Measurements from ENCODE around the gene ZDHHC16.
"Not testable (repeated sequence)": the region's sequence is repeated elsewhere in the genome, so short reads cannot be mapped to it uniquely, and the experiment has no call there.

The ZDHHC16 gene

DNA sequence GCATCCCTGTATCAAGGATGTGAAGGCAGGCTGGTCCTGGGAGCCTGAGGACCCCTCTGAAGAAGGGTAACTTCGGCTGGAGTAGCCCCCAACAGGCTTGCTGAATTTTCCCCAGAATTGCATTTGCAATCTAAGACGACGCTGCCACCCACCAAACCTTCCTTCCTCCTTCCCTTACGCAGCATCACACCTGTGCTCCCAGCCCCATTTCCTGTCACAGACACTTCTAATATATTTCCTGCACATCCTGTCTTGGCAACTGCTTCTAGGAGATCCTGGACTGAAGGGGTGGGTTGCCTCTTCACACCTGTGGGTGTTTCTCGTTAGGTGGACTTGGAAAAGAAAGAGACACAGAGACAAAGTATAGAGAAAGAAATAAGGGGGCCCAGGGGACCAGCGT lies 29.4 kb upstream of the ZDHHC16 start:
- no peak for DNase-seq (ENCODE audit: low read depth, low spot score)
- TF ChIP-seq, protein P1, sequence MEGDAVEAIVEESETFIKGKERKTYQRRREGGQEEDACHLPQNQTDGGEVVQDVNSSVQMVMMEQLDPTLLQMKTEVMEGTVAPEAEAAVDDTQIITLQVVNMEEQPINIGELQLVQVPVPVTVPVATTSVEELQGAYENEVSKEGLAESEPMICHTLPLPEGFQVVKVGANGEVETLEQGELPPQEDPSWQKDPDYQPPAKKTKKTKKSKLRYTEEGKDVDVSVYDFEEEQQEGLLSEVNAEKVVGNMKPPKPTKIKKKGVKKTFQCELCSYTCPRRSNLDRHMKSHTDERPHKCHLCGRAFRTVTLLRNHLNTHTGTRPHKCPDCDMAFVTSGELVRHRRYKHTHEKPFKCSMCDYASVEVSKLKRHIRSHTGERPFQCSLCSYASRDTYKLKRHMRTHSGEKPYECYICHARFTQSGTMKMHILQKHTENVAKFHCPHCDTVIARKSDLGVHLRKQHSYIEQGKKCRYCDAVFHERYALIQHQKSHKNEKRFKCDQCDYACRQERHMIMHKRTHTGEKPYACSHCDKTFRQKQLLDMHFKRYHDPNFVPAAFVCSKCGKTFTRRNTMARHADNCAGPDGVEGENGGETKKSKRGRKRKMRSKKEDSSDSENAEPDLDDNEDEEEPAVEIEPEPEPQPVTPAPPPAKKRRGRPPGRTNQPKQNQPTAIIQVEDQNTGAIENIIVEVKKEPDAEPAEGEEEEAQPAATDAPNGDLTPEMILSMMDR (IDR thresholded peaks at IDR 0.05; ENCODE audit: low read depth, low read length), result no peak
- no peak overlapping the region for H3K4me3 ChIP-seq (ENCODE audit: low read depth, low read length)
- in situ Hi-C loops (cut with HindIII; ENCODE audit: low sequenced_read_pairs), result no loop called here

GRCh38 chr10:97423757-97424098 lies 22.2 kb upstream of the ZDHHC16 start:
- in situ Hi-C loops (cut with HindIII; ENCODE audit: low sequenced_read_pairs); DNase-seq (ENCODE audit: low read depth, low spot score); H3K4me3 ChIP-seq (ENCODE audit: low read depth, low read length): not testable (repeated sequence)

DNA sequence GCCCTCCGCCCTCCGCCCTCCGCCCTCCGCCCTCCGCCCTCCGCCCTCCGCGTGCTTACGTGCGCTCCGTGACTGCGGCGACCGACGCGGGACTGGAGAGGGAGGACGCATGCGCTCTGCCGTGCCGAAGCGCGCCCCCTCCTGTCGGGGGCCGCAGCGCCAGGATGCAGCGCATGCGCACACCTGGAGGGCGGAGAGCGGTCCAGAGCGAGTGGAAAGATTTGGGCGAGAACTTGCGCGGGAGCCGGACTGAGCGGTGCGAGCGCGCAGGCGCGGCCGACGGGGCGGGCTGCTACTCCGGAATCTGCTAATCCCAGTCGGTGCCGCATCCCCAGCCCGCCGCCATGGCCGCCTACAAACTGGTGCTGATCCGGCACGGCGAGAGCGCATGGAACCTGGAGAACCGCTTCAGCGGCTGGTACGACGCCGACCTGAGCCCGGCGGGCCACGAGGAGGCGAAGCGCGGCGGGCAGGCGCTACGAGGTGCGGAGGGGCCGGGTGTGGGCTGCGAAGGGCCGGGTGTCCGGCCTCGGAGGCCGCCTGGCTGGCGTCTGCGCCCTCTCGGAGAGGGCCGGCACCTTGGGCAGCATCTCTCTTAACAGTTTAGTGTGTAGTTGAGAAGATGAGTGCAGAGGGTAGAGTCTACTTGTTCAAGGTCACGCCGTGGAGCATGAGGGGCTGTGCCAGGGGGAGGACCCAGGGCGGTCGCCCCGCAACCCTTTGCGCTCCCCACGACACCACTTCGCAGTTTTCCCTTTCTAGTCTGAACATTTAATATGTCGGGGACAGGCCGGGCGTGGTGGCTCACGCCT lies 19.8 kb upstream of the ZDHHC16 start, which contains the start of gene PGAM1:
Gene PGAM1 (plus strand): TSS at position 228 of the 812 bp plus-strand sequence. CDS start 117 bp downstream, at position 345.
- H3K4me3 ChIP-seq (ENCODE audit: low read depth, low read length), result peak within 1 kb of the TSS; percentile 93

DNA sequence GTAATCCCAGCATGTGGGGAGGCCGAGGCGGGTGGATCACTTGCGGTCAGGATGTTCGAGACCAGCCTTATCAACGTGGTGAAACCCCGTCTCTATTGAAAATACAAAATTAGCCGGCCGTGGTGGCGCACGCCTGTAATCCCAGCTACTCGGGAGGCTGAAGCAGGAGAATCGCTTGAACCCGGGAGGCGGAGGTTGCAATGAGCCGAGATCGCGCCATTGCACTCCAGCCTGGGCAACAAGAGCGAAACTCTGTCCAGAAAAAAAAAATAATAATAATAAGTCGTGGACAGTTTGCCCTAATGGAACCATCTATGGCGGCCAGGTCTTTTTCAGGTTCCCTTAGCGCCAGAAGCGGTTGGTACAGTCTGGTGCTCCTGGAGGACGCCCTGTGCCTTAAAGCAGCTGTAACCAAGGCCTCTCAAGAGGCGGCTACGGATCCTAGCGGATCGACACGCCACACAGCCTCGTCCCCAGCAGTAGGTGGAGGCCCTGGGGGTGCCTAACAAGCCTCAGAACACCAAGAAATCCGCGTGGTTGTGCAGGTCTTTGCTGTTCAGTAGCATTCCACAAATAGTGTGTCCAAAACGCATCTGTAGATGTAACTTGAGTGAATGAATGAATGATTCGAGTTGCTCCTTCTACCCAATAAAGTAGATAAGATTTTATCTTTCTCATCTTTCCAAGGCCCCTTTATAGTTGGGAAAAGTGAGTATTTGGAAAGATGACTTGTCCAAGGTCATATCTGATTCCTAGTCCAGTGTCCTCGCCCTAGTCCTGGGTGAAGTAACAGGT lies 19.0 kb upstream of the ZDHHC16 start:
- TF ChIP-seq, protein P1 (IDR thresholded peaks at IDR 0.05; ENCODE audit: low read depth, low read length), result no peak
- in situ Hi-C loops (cut with HindIII; ENCODE audit: low sequenced_read_pairs), result no loop called here
- peak overlapping the region; percentile 93 for H3K4me3 ChIP-seq (ENCODE audit: low read depth, low read length)
- DNase-seq (ENCODE audit: low read depth, low spot score), result peak; percentile 18

More for the DNA sequence above, 19.8 kb upstream of the ZDHHC16 start, which contains the start of gene PGAM1:
- in situ Hi-C loops (cut with HindIII; ENCODE audit: low sequenced_read_pairs), result no loop called here
- TF ChIP-seq, protein P1 (IDR thresholded peaks at IDR 0.05; ENCODE audit: low read depth, low read length), result peak; percentile 70
- DNase-seq (ENCODE audit: low read depth, low spot score), result peak; percentile 96

DNA sequence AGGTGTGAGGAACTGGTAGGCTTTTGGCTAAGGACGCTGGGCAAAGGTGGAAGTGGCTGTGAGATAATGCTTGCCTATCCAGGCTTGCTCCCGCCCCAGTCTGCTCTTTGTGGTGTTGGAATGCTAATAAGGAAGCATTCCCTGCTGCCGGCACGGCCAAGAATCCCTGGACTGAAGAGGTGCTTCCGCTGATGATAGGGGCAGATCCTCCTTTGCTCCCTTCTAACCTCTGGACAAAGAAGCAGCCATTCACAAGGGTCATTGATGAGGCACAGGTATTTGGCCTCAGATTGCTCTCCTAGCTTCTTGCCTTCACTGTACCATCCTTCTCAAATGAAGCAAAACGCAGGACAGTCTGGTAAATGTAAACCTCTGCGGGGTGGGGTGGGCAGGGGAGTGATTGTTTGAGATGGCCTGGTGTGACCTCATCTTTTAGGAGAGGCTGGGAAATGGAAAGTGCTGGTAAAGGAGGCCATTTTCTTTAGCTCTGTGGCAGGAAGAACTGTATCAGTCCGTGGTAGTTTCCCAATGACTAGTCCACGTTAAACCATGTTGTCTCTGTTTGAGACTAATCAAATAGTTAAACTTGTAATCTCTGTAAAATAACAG lies 18.3 kb upstream of the ZDHHC16 start:
- TF ChIP-seq, protein P1 (IDR thresholded peaks at IDR 0.05; ENCODE audit: low read depth, low read length), result no peak
- in situ Hi-C loops (cut with HindIII; ENCODE audit: low sequenced_read_pairs), result no loop called here
- DNase-seq (ENCODE audit: low read depth, low spot score), result peak; percentile 12
- H3K4me3 ChIP-seq (ENCODE audit: low read depth, low read length), result peak overlapping the region; percentile 93

- TF ChIP-seq, protein P1 (IDR thresholded peaks at IDR 0.05; ENCODE audit: low read depth, low read length), result no peak
- in situ Hi-C loops (cut with HindIII; ENCODE audit: low sequenced_read_pairs), result no loop called here
- no peak for DNase-seq (ENCODE audit: low read depth, low spot score)
Measured at GRCh38 chr10:97428572-97428981, 17.4 kb upstream of the ZDHHC16 start.

More at GRCh38 chr10:97428572-97428981, 17.4 kb upstream of the ZDHHC16 start:
- peak overlapping the region; percentile 29 for H3K4me3 ChIP-seq (ENCODE audit: low read depth, low read length)
